Ovary (tissue), 3 donors: ENCODE data around the gene RAET1L.

Experiments used
- CTCF ChIP-seq, 3 donors: fragments of 450-650 bp in 2 of 3; fragments of 200-600 bp in 1 of 3; IDR thresholded peaks; one replicate each; pipeline versions ENCODE4 v1.5.1 to v1.8.0; 2016 to 2022; ENCODE audit warnings: antibody characterized with exemption in 3 of 3, mild to moderate bottlenecking in 1 of 3
- POLR2A ChIP-seq: fragments of 450-650 bp; IDR thresholded peaks from one replicate; pipeline ENCODE4 v1.6.1; 2017; ENCODE audit warnings: antibody characterized with exemption, mild to moderate bottlenecking, moderate library complexity
- donor health status: DM: no; HTN: no; CAD: no.

- TF ChIP-seq POLR2A (no peak), CTCF (IDR thresholded peaks at IDR 0.05) (no peak)
These were observed 44.4 kb upstream of the RAET1L start for GRCh38 chr6:150069706-150070105.
